ENCODE measurements around the gene MCTP1.

- TF ChIP-seq, protein P1, sequence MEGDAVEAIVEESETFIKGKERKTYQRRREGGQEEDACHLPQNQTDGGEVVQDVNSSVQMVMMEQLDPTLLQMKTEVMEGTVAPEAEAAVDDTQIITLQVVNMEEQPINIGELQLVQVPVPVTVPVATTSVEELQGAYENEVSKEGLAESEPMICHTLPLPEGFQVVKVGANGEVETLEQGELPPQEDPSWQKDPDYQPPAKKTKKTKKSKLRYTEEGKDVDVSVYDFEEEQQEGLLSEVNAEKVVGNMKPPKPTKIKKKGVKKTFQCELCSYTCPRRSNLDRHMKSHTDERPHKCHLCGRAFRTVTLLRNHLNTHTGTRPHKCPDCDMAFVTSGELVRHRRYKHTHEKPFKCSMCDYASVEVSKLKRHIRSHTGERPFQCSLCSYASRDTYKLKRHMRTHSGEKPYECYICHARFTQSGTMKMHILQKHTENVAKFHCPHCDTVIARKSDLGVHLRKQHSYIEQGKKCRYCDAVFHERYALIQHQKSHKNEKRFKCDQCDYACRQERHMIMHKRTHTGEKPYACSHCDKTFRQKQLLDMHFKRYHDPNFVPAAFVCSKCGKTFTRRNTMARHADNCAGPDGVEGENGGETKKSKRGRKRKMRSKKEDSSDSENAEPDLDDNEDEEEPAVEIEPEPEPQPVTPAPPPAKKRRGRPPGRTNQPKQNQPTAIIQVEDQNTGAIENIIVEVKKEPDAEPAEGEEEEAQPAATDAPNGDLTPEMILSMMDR (IDR thresholded peaks at IDR 0.05), result no peak
- no peak for TF ChIP-seq POLR2AphosphoS5 (IDR thresholded peaks at IDR 0.05)
- no peak for TF ChIP-seq POLR2A (IDR thresholded peaks at IDR 0.05)
- TF ChIP-seq EP300 (IDR thresholded peaks at IDR 0.05; ENCODE audit: low read depth), result no peak
These were observed 125.3 kb downstream of the MCTP1 start for GRCh38 chr5:95159603-95160002.

All from transverse colon (tissue), 4 donors.